ENCODE results near the gene GABBR2. TPM values are rescaled to one million over a fixed set of nuclear protein-coding genes. Genes with fewer than 3 reads are reported as not detected.

GABBR2 gene
- total and polyA plus RNA-seq, 9 of the 15 experiments (the other 6 are each of a cell fraction or from before 2014, with no cell fraction given), result 0.15 to 1.9 (median 0.32) TPM

DNA sequence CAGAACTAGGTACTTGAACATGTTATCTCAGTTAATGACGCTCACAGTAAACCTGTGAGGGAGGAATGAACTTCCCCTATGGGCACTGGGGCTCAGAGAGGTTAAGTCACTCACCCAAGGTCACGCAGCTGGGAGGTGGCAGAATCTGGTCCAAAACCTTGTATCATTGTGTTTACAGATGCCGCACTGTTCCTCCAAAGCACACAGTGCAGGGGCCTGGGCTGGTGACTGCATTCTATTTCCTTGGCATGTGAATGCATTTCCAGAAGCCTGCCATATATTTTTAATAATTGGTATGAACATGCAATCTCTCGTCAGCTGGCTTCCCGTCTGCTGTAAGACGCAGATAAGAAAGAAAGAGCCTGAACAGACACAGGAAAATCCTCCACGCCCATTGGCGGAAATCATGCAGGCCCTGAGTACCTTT lies 376.3 kb downstream of the GABBR2 start (continued):
- TF ChIP-seq ASH1L (IDR thresholded peaks at IDR 0.05; ENCODE audit: borderline replicate concordance, low read depth, partially characterized antibody) (no peak), HDGF (IDR thresholded peaks at IDR 0.05) (no peak), SMARCE1 (IDR thresholded peaks at IDR 0.05) (peak; percentile 68; the same call in 1 of the 2 replicates), BRD9 (IDR thresholded peaks at IDR 0.05; ENCODE audit: low read depth, partially characterized antibody) (peak; percentile 87), DNMT1 (IDR thresholded peaks at IDR 0.05) (no peak), HDAC3 (IDR thresholded peaks at IDR 0.05; ENCODE audit: borderline replicate concordance, partially characterized antibody) (peak; percentile 45), MEF2A (IDR thresholded peaks at IDR 0.05; ENCODE audit: control insufficient read depth, low read depth, low read length) (0 out of 2 replicates have a peak, but pooled peaks have one; percentile 3), WHSC1 (IDR thresholded peaks at IDR 0.05; ENCODE audit: low read length) (no peak), ZNF644 (tag; IDR thresholded peaks at IDR 0.05; ENCODE audit: low read depth) (no peak), ZNF3 (CRISPR knock-in tag; IDR thresholded peaks at IDR 0.05) (no peak), ZNF778 (CRISPR knock-in tag; IDR thresholded peaks at IDR 0.05) (no peak), PML (IDR thresholded peaks at IDR 0.05; ENCODE audit: low read length) (peak; percentile 81), SAP30 (IDR thresholded peaks at IDR 0.05; ENCODE audit: borderline replicate concordance, insufficient read depth, low read depth, low read length, poor library complexity, severe bottlenecking) (no peak), ARHGAP35 (IDR thresholded peaks at IDR 0.05; ENCODE audit: partially characterized antibody) (no peak), ZNF263 (CRISPR knock-in tag; IDR thresholded peaks at IDR 0.05; ENCODE audit: borderline replicate concordance) (no peak), BRD4 (IDR thresholded peaks at IDR 0.05) (no peak), BRF1 (IDR thresholded peaks at IDR 0.05; ENCODE audit: borderline replicate concordance, extremely low read depth, insufficient read length) (no peak), ARNT (IDR thresholded peaks at IDR 0.05) (peak in 1 of 2 experiments; percentile 65; a peak in 3 of 4 replicates), TARDBP (IDR thresholded peaks at IDR 0.05) (peak; percentile 35; the same call in 1 of the 2 replicates), BCOR (IDR thresholded peaks at IDR 0.05) (peak; percentile 99), NUFIP1 (IDR thresholded peaks at IDR 0.05; ENCODE audit: partially characterized antibody) (no peak), CBX8 (IDR thresholded peaks at IDR 0.05; ENCODE audit: borderline replicate concordance, extremely low read depth, low read depth, low read length, poor library complexity, severe bottlenecking) (no peak), ZNF384 (IDR thresholded peaks at IDR 0.05; ENCODE audit: low read depth, low read length) (no peak), PKNOX1 (IDR thresholded peaks at IDR 0.05) (peak; percentile 19; the same call in 1 of the 2 replicates), RBM39 (optimal IDR thresholded peaks at IDR 0.05; ENCODE audit: low read depth, low read length) (no peak)
- TF ChIP-seq, protein P1, sequence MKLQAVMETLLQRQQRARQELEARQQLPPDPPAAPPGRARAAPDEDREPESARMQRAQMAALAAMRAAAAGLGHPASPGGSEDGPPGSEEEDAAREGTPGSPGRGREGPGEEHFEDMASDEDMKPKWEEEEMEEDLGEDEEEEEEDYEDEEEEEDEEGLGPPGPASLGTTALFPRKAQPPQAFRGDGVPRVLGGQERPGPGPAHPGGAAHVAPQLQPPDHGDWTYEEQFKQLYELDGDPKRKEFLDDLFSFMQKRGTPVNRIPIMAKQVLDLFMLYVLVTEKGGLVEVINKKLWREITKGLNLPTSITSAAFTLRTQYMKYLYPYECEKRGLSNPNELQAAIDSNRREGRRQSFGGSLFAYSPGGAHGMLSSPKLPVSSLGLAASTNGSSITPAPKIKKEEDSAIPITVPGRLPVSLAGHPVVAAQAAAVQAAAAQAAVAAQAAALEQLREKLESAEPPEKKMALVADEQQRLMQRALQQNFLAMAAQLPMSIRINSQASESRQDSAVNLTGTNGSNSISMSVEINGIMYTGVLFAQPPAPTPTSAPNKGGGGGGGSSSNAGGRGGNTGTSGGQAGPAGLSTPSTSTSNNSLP (IDR thresholded peaks at IDR 0.05; ENCODE audit: borderline replicate concordance, low read depth, low read length), result 0 out of 2 replicates have a peak, but pooled peaks have one; percentile 62

Measured in K562 (cell line).